Measurements from ENCODE around the gene ALKBH5.

DNA sequence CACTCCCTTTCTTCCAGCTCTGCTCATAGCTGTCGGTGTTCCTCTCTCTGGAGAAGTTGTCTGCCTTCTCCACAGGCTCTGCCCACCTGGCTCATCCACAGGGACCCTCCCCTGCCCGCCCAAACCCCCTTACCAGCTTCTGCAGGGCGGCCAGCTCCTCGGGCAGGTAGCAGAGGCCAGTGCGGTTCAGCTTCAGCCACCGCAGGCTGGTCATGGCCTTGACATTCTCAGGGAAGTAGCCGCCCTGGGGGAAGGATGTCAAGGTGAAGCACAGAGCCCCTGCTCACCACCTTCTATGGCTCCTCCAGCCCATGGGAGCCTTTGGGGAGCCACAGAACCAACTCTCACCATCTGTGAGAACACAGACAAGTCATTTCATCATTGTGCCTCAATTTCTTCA, 73.1 kb downstream of the ALKBH5 start:
- TF ChIP-seq GATA2 (IDR thresholded peaks at IDR 0.05; ENCODE audit: low read depth, low read length) (no peak), GATA3 (IDR thresholded peaks at IDR 0.05; ENCODE audit: low read depth, low read length) (no peak)

Data from SH-SY5Y (cell line).